Activated T-cell treated with anti-CD3 and anti-CD28 coated beads, Interleukin-2, amount 50 U/mL, for 72 hours (primary cell): ENCODE data around the gene ACSF2. TPM values are rescaled to one million over a fixed set of nuclear protein-coding genes. Genes with fewer than 3 reads are reported as not detected.
"Not testable (repeated sequence)": the region's sequence is repeated elsewhere in the genome, so short reads cannot be mapped to it uniquely, and the experiment has no call there.

Experiments
- ATAC-seq, 2 donors: fragments of 150-1000 bp; cut with Tn5 transposase; replicated peaks in 1 of 2; 2 replicates each; pipeline ENCODE4 v1.10.0; 2021; ENCODE audit warnings: moderate library complexity in 2 of 2, mild to moderate bottlenecking in 1 of 2
- DNase-seq, 2 donors: peaks; one replicate each; pipeline ENCODE4 v3.0.0; 2021 to 2022; ENCODE audit warnings: mixed read lengths in 1 of 2
- H3K27ac Mint-ChIP-seq: one replicate; pipeline ENCODE4 v1.8.0; 2022; ENCODE audit warnings: mild to moderate bottlenecking, moderate library complexity, mixed read lengths
- H3K27me3 Mint-ChIP-seq: one replicate; pipeline ENCODE4 v1.8.0; 2022; ENCODE audit warnings: low read depth, mixed read lengths
- H3K36me3 Mint-ChIP-seq, 2 donors: one replicate each; pipeline ENCODE4 v1.8.0; 2022; ENCODE audit warnings: mixed read lengths in 2 of 2, mild to moderate bottlenecking in 1 of 2; ENCODE audit not compliant: insufficient read depth in 2 of 2
- H3K4me1 Mint-ChIP-seq: one replicate; pipeline ENCODE4 v1.8.0; 2022; ENCODE audit warnings: low read depth, mixed read lengths
- H3K4me3 Mint-ChIP-seq, 2 donors: one replicate each; pipeline ENCODE4 v1.8.0; 2022; ENCODE audit warnings: mild to moderate bottlenecking in 2 of 2, mixed read lengths in 2 of 2, moderate library complexity in 2 of 2
- H3K9me3 Mint-ChIP-seq, 2 donors: one replicate each; pipeline ENCODE4 v1.8.0; 2022; ENCODE audit warnings: mixed read lengths in 2 of 2
- total RNA-seq, 2 donors: library from RNA; stranded (reverse); gene quantifications; one replicate each; pipeline ENCODE4 v1.2.3, GENCODE V29; 2022

Gene ACSF2
- total RNA-seq, 2 donors from 2014 or later: 30.2 to 43.0 TPM

DNA sequence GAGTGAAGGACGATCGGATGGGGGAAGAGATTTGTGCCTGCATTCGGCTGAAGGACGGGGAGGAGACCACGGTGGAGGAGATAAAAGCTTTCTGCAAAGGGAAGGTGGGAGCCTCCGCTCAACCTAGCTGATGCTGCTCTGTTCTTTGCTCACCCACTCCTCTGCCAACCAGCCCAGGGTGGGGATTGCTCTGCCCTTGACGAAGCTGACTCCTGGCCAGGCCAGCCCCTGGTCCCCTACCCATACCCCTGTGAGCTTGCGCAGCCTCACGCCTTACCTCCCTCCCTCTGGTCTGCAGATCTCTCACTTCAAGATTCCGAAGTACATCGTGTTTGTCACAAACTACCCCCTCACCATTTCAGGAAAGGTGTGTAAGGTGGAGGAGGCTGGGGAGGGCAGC is 47.9 kb downstream of the ACSF2 start:
- Mint-ChIP-seq H3K36me3 (no peaks in the 10 kb centered on the region), H3K4me1 (peaks cover 10% of the 10 kb centered on the region), H3K27me3 (peaks cover 10% of the 10 kb centered on the region), H3K27ac (no peak overlapping the region), H3K9me3 (no peaks in the 10 kb centered on the region), H3K4me3 (no peak overlapping the region)
- ATAC-seq (no peak), DNase-seq (no peak)

DNA sequence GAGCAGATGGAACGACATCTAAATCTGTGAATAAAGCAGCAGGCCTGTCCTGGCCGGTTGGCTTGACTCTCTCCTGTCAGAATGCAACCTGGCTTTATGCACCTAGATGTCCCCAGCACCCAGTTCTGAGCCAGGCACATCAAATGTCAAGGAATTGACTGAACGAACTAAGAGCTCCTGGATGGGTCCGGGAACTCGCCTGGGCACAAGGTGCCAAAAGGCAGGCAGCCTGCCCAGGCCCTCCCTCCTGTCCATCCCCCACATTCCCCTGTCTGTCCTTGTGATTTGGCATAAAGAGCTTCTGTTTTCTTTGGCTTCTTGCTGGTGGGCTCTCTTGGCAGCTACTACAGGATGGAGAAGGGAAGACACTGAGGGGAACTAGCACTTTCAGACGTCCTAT is 48.5 kb downstream of the ACSF2 start:
- Mint-ChIP-seq H3K9me3 (no peaks in the 10 kb centered on the region), H3K36me3 (no peaks in the 10 kb centered on the region), H3K27me3 (peaks cover 10% of the 10 kb centered on the region), H3K4me3 (no peak overlapping the region), H3K4me1 (peaks cover 13% of the 10 kb centered on the region), H3K27ac (no peak overlapping the region)
- ATAC-seq (no peak), DNase-seq (no peak)

DNA sequence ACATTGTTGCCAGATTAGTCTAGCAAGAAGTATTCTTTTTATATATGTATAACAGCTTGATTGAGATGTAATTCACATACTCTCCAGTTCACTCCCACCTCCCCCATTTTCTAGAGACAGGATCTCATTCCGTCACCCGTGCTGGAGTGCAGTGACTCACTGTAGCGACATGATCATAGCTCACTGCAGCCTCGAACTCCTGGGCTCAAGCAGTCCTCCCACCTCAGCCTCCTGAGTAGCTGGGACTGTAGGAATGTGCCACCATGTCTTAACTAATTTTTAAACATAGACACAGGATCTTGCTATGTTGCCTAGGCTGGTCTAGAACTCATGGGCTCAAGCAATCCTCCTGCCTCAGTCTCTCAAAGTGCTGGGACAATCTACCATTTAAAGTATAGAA is 49.3 kb downstream of the ACSF2 start:
- Mint-ChIP-seq H3K4me1 (peaks cover 21% of the 10 kb centered on the region), H3K36me3 (no peaks in the 10 kb centered on the region), H3K27ac (no peak overlapping the region), H3K27me3 (peaks cover 7% of the 10 kb centered on the region), H3K9me3 (no peaks in the 10 kb centered on the region), H3K4me3 (no peak overlapping the region)
- DNase-seq: no peak
- no peak for ATAC-seq

DNA sequence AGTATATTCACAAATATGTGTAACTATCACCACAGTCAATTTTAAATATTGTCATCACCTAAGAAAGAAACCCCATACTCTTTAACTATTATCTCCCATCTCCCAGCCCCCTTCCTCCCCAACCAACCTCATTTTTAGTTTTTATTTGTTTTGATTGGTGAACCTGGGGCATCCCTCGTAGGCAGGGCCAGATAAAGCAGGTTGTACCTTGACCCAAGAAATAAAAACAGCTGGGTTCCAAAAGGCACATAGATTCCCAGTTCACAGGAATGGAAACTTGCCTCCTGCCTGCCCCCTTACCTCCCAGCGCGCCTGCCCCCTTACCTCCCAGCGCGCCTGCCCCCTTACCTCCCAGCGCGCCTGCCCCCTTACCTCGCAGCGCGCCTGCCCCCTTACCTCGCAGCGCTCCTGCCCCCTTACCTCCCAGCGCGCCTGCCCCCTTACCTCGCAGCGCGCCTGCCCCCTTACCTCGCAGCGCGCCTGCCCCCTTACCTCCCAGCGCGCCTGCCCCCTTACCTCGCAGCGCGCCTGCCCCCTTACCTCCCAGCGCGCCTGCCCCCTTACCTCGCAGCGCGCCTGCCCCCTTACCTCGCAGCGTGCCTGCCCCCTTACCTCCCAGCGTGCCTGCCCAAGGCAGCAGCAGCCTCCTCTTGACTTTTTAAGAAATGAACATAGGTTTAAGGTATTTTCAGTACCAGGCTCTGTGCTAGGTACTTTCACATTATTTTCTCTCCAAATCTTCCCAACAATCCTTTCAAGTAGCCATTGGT is 49.9 kb downstream of the ACSF2 start:
- H3K36me3 Mint-ChIP-seq, H3K9me3 Mint-ChIP-seq, ATAC-seq, H3K27ac Mint-ChIP-seq, H3K27me3 Mint-ChIP-seq, H3K4me3 Mint-ChIP-seq, DNase-seq: not testable (repeated sequence)
- H3K4me1 Mint-ChIP-seq: peaks cover 23% of the 10 kb centered on the region

GRCh38 chr17:50476545-50477315 is 50.7 kb downstream of the ACSF2 start:
- peaks cover 23% of the 10 kb centered on the region for H3K4me1 Mint-ChIP-seq
- H3K27ac Mint-ChIP-seq: no peak overlapping the region
- H3K36me3 Mint-ChIP-seq: no peaks in the 10 kb centered on the region
- no peak overlapping the region for H3K4me3 Mint-ChIP-seq
- no peak for ATAC-seq
- H3K9me3 Mint-ChIP-seq: no peaks in the 10 kb centered on the region
- H3K27me3 Mint-ChIP-seq: no peaks in the 10 kb centered on the region
- no peak for DNase-seq

DNA sequence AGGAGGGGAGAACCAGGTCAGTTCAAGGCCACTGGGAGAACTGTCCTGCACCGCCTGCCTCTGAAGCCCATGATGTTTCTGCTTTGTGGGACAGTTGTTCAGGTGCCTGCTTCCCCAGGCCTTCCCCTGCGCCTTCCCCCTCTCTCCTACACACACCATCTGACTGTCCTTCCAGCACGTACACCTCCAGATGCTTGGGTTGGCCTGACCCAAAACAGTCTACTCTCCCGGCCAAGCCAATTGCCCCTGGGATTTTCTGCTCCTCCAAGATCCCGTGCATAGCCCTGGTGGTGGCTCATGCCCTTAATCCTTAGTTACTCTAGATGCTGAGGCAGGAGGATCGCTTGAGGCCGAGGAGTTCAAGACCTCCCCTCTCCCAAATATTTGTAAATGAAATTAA is 52.0 kb downstream of the ACSF2 start:
- H3K4me1 Mint-ChIP-seq: peaks cover 30% of the 10 kb centered on the region
- peak overlapping the region; percentile 76 for H3K27ac Mint-ChIP-seq
- DNase-seq: no peak
- H3K4me3 Mint-ChIP-seq: peak overlapping the region; percentile 68 to 95
- no peaks in the 10 kb centered on the region for H3K27me3 Mint-ChIP-seq
- H3K9me3 Mint-ChIP-seq: no peaks in the 10 kb centered on the region
- peaks cover 3 to 4% of the 10 kb centered on the region in 2 donors for H3K36me3 Mint-ChIP-seq
- no peak for ATAC-seq

- no peaks in the 10 kb centered on the region for H3K27me3 Mint-ChIP-seq
- H3K4me3 Mint-ChIP-seq: peak within 1 kb of the TSS; percentile 68 to 95
- ATAC-seq (peak; percentile 94 to 96), DNase-seq (peak; percentile 86 to 91)
- H3K27ac Mint-ChIP-seq: peak within 1 kb of the TSS; percentile 76
- peaks cover 30% of the 10 kb centered on the region for H3K4me1 Mint-ChIP-seq
- H3K9me3 Mint-ChIP-seq: no peaks in the 10 kb centered on the region
- peaks cover 3 to 4% of the 10 kb centered on the region in 2 donors for H3K36me3 Mint-ChIP-seq
Measured at GRCh38 chr17:50478391-50479381, 52.7 kb downstream of the ACSF2 start, which contains the start of gene RSAD1. Gene RSAD1 (plus strand): TSS chr17:50478860. CDS start chr17:50478885, 25 bp downstream.

GRCh38 chr17:50479522-50480141 is 53.6 kb downstream of the ACSF2 start:
- ATAC-seq (peak; percentile 41 to 45), DNase-seq (peak; percentile 69 to 80)
- H3K36me3 Mint-ChIP-seq: peaks cover 3 to 7% of the 10 kb centered on the region in 2 donors
- H3K4me3 Mint-ChIP-seq: peak overlapping the region; percentile 68 to 95
- no peaks in the 10 kb centered on the region for H3K27me3 Mint-ChIP-seq
- no peaks in the 10 kb centered on the region for H3K9me3 Mint-ChIP-seq
- H3K4me1 Mint-ChIP-seq: peaks cover 30% of the 10 kb centered on the region
- H3K27ac Mint-ChIP-seq: no peak overlapping the region

- Mint-ChIP-seq H3K27ac (no peak overlapping the region), H3K27me3 (no peaks in the 10 kb centered on the region), H3K4me3 (peak overlapping the region; percentile 68 to 95), H3K36me3 (peaks cover 5 to 9% of the 10 kb centered on the region in 2 donors), H3K4me1 (peaks cover 30% of the 10 kb centered on the region), H3K9me3 (no peaks in the 10 kb centered on the region)
- ATAC-seq (no peak), DNase-seq (no peak)
Measured at GRCh38 chr17:50480142-50480764, 54.2 kb downstream of the ACSF2 start.

DNA sequence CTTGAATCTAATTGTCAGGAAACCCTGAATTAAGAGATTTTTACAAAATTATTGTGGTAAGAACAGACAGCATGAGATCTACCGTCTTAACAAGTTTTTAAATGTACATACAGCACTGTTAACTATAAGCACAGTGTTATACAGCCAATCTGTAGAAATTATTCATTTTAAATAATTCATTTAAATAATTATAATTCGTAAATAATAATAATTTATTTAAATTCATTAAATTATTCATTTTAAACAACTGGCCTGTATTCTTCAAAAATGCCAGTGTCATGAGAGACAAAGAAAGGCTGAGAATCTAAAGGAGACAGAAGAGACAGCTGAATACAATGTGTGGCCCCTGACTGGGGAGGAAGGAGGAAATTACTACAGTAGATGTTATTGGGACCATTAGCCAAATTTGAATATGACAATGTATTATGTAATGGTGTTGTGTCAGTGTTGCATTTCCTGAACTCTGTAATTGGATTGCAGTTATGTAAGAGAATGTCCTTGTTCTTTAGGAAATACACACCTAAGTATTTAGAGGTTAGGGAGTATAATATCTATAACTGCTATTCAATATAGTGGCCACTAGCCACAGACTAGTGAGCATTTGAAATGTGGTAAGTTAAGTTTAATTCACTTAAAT is 55.0 kb downstream of the ACSF2 start:
- Mint-ChIP-seq H3K27ac (no peak overlapping the region), H3K4me3 (no peak overlapping the region), H3K9me3 (no peaks in the 10 kb centered on the region), H3K36me3 (peaks cover 5 to 9% of the 10 kb centered on the region in 2 donors), H3K4me1 (peaks cover 30% of the 10 kb centered on the region), H3K27me3 (no peaks in the 10 kb centered on the region)
- DNase-seq: no peak
- ATAC-seq: no peak

DNA sequence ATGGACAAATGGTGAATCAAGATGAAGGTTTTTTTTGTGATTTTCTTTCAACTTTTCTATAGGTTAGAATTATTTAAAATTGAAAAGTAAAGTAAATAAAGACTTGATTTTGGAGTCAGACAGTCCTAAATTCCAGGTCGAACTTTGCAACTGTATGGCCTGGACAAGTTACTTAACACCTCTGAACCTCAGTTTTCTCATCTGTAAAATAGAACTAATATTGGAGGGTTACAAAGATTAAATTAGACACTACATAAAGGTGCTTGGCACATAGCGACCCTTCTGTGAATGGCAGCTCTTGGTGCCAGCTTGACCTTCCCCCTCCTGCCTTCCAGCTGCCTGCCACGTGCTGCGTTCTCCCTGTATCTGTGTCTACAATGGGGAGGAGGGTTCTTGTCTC is 55.6 kb downstream of the ACSF2 start:
- Mint-ChIP-seq H3K4me3 (no peak overlapping the region), H3K36me3 (peaks cover 5 to 9% of the 10 kb centered on the region in 2 donors), H3K4me1 (peaks cover 30% of the 10 kb centered on the region), H3K9me3 (no peaks in the 10 kb centered on the region), H3K27ac (no peak overlapping the region), H3K27me3 (no peaks in the 10 kb centered on the region)
- no peak for ATAC-seq
- DNase-seq: no peak
